HEK293 (cell line): ENCODE results near the gene COL15A1.

Experiments used
- CTCF ChIA-PET: fragments of 350-600 bp; formaldehyde crosslinking; extraction: SDS; loops from one replicate; lab custom pipeline; 2021; ENCODE audit warnings: antibody characterized with exemption; lab: Yijun Ruan, JAX
- POLR2A ChIA-PET: fragments of 300-600 bp; formaldehyde crosslinking; extraction: SDS; loops from one replicate; lab custom pipeline; 2020; ENCODE audit warnings: antibody characterized with exemption, inconsistent platforms; lab: Yijun Ruan, JAX
- H3K27ac ChIP-seq: fragments of 200-500 bp; sonication (Bioruptor generic); 2 replicates; pipeline ENCODE4 v1.5.1; 2014; ENCODE audit warnings: low read depth, low read length, control low read depth, inconsistent platforms; ENCODE audit errors: extremely low read depth
- H3K36me3 ChIP-seq, 2 experiments: fragments of 200-500 bp in 1 of 2; sonication (Bioruptor generic) in 1 of 2; 1 replicate in 1 of 2; 2 replicates in 1 of 2; pipeline ENCODE4 v1.5.1; 2014 to 2017; ENCODE audit warnings: inconsistent platforms in 2 of 2, low read length in 2 of 2; ENCODE audit not compliant: control insufficient read depth in 2 of 2, insufficient read depth in 1 of 2
- H3K4me1 ChIP-seq: fragments of 200-500 bp; sonication (Bioruptor generic); 2 replicates; pipeline ENCODE4 v1.5.1; 2014; ENCODE audit warnings: mild to moderate bottlenecking, low read length, inconsistent platforms; ENCODE audit not compliant: control insufficient read depth, insufficient read depth
- H3K4me3 ChIP-seq: 2 replicates; pipeline ENCODE4 v1.5.1; 2011; ENCODE audit warnings: low read depth, mild to moderate bottlenecking, control low read depth, low read length, moderate library complexity
- H3K9me3 ChIP-seq: fragments of 200-500 bp; sonication (Bioruptor generic); 2 replicates; pipeline ENCODE4 v1.5.1; 2014; ENCODE audit warnings: low read depth, low read length, inconsistent platforms; ENCODE audit not compliant: control insufficient read depth, insufficient read depth
- BCL11B ChIP-seq: fragments of 450-650 bp; formaldehyde crosslinking; IDR thresholded peaks from 2 replicates; pipeline ENCODE4 v1.5.1; 2016; ENCODE audit warnings: low read depth, missing biosample characterization, missing genetic modification characterization
- MEIS1 ChIP-seq: sonication (generic); formaldehyde crosslinking; IDR thresholded peaks from 2 replicates; pipeline ENCODE4 v1.8.1; 2022; ENCODE audit warnings: missing genetic modification reagents, mild to moderate bottlenecking, borderline replicate concordance
- OSR2 ChIP-seq: fragments of 450-650 bp; formaldehyde crosslinking; IDR thresholded peaks from 2 replicates; pipeline ENCODE4 v1.5.1; 2016; ENCODE audit warnings: missing biosample characterization, missing genetic modification characterization
- PRDM1 ChIP-seq: fragments of 450-650 bp; formaldehyde crosslinking; IDR thresholded peaks from 2 replicates; pipeline ENCODE4; 2016; ENCODE audit warnings: missing biosample characterization, missing genetic modification characterization
- PRDM6 ChIP-seq: fragments of 450-650 bp; formaldehyde crosslinking; IDR thresholded peaks from 2 replicates; pipeline ENCODE4 v1.5.1; 2017; ENCODE audit warnings: missing biosample characterization, missing genetic modification characterization
- SETDB1 ChIP-seq: IDR thresholded peaks from one replicate; pipeline ENCODE4 v1.6.1; 2017; ENCODE audit warnings: mild to moderate bottlenecking, low read length, moderate library complexity, mixed read lengths; ENCODE audit not compliant: insufficient read length
- ZNF488 ChIP-seq: fragments of 450-650 bp; formaldehyde crosslinking; IDR thresholded peaks from 2 replicates; pipeline ENCODE4 v1.5.1; 2016; ENCODE audit warnings: missing biosample characterization, missing genetic modification characterization
- ZNF514 ChIP-seq: fragments of 450-650 bp; formaldehyde crosslinking; IDR thresholded peaks from 2 replicates; pipeline ENCODE4 v1.5.1; 2016; ENCODE audit warnings: missing biosample characterization, missing genetic modification characterization
- ZNF544 ChIP-seq: fragments of 450-650 bp; formaldehyde crosslinking; IDR thresholded peaks from 2 replicates; pipeline ENCODE4 v1.5.0; 2017; ENCODE audit warnings: missing biosample characterization, missing genetic modification characterization
- ZNF677 ChIP-seq: fragments of 450-650 bp; IDR thresholded peaks from 2 replicates; pipeline ENCODE4 v1.5.0; 2018; ENCODE audit warnings: missing biosample characterization, mild to moderate bottlenecking, missing genetic modification characterization, moderate library complexity
- ZNF777 ChIP-seq: fragments of 450-650 bp; formaldehyde crosslinking; IDR thresholded peaks from 2 replicates; pipeline ENCODE4 v1.5.1; 2017; ENCODE audit warnings: missing biosample characterization, missing genetic modification characterization, borderline replicate concordance
- ZXDB ChIP-seq: fragments of 450-650 bp; formaldehyde crosslinking; IDR thresholded peaks from 2 replicates; pipeline ENCODE4 v1.5.1; 2016; ENCODE audit warnings: missing biosample characterization, missing genetic modification characterization

COL15A1 gene

GRCh38 chr9:98896632-98897031 is 47.1 kb upstream of the COL15A1 start:
- POLR2A ChIA-PET = no interaction called here
- TF ChIP-seq SETDB1 (peak; percentile 42), ZXDB (tag by site-specific recombination) (no peak)
- H3K27ac ChIP-seq = no peak overlapping the region

GRCh38 chr9:98897745-98898144 is 46.0 kb upstream of the COL15A1 start:
- Histone ChIP-seq H3K27ac (no peak overlapping the region), H3K9me3 (no peaks in the 10 kb centered on the region), H3K4me3 (no peak overlapping the region), H3K36me3 (no peaks in the 10 kb centered on the region), H3K4me1 (no peaks in the 10 kb centered on the region)
- ChIA-PET CTCF (interaction anchor here (0.6 to 1.5 kb wide), 2 partner anchors 49 to 1424 kb away, joined by 3 to 4 read pairs; no protein-coding TSS in a partner anchor), POLR2A (no interaction called here)
- no peak for TF ChIP-seq ZNF677
- no peak for TF ChIP-seq ZNF514 (tag by site-specific recombination)
- no peak for TF ChIP-seq MEIS1 (CRISPR knock-in tag)
- no peak for TF ChIP-seq ZNF777 (tag by site-specific recombination)
- no peak for TF ChIP-seq PRDM1 (tag by site-specific recombination)
- no peak for TF ChIP-seq ZNF488 (tag by site-specific recombination)
- TF ChIP-seq ZNF544 (tag by site-specific recombination) = no peak

More at GRCh38 chr9:98896632-98897031, 47.1 kb upstream of the COL15A1 start:
- Histone ChIP-seq H3K9me3 (no peaks in the 10 kb centered on the region), H3K4me3 (no peak overlapping the region), H3K4me1 (no peaks in the 10 kb centered on the region), H3K36me3 (no peaks in the 10 kb centered on the region)
- CTCF ChIA-PET = interaction anchor here (1.7 kb wide), 1 partner anchor 9 kb away, joined by 5 read pairs; no protein-coding TSS in a partner anchor

GRCh38 chr9:98899408-98900056 is 44.2 kb upstream of the COL15A1 start:
- 0 out of 2 replicates have a peak, but pooled peaks have one; percentile 11 for TF ChIP-seq PRDM6 (tag by site-specific recombination)
- no peak for TF ChIP-seq OSR2
- Histone ChIP-seq H3K4me3 (no peak overlapping the region), H3K4me1 (no peaks in the 10 kb centered on the region), H3K36me3 (no peaks in the 10 kb centered on the region), H3K27ac (no peak overlapping the region), H3K9me3 (no peaks in the 10 kb centered on the region)
- POLR2A ChIA-PET = no interaction called here
- CTCF ChIA-PET = interaction anchor here (0.6 to 1.8 kb wide), 3 partner anchors 51 to 99 kb away, joined by 3 to 8 read pairs (median 4); no protein-coding TSS in a partner anchor

GRCh38 chr9:98900244-98900643 is 43.5 kb upstream of the COL15A1 start:
- CTCF ChIA-PET = interaction anchor here (0.6 kb wide), 1 partner anchor 13 kb away, joined by 3 read pairs; no protein-coding TSS in a partner anchor
- POLR2A ChIA-PET = no interaction called here
- H3K4me1 ChIP-seq = no peaks in the 10 kb centered on the region
- H3K36me3 ChIP-seq = no peaks in the 10 kb centered on the region
- no peaks in the 10 kb centered on the region for H3K9me3 ChIP-seq
- no peak overlapping the region for H3K4me3 ChIP-seq
- no peak overlapping the region for H3K27ac ChIP-seq
- TF ChIP-seq BCL11B (tag by site-specific recombination) (no peak), PRDM1 (tag by site-specific recombination) (no peak)
